Body of pancreas (tissue), 4 donors: Measurements from ENCODE around the gene KIDINS220. TPM values are rescaled to one million over a fixed set of nuclear protein-coding genes. Genes with fewer than 3 reads are reported as not detected.

ENCODE experiments used
- ATAC-seq: fragments of 150-250 bp; one replicate; pipeline ENCODE4 v1.9.1; 2016
- DNase-seq, 4 donors: peaks; one replicate each; pipeline ENCODE4 v3.0.0-alpha.2; 2019
- H3K27ac ChIP-seq, 4 donors: fragments of 200-600 bp; sonication (generic); 1 replicate in 3 of 4; 2 replicates in 1 of 4; pipeline versions ENCODE4 v1.5.1 to v1.6.1; 2016 to 2019; ENCODE audit warnings: mild to moderate bottlenecking in 1 of 4, mixed read lengths in 1 of 4, moderate library complexity in 1 of 4
- H3K27me3 ChIP-seq, 2 donors: fragments of 200-600 bp; sonication (generic); one replicate each; pipeline ENCODE4 v1.6.0; 2016; ENCODE audit warnings: mild to moderate bottlenecking in 1 of 2
- H3K36me3 ChIP-seq, 2 donors: fragments of 200-600 bp; sonication (generic); replicated peaks in 1 of 2; 2 replicates each; pipeline ENCODE4 v1.5.1; 2016; ENCODE audit warnings: low read depth in 2 of 2; ENCODE audit not compliant: insufficient read depth in 1 of 2
- H3K4me1 ChIP-seq: fragments of 200-600 bp; sonication (generic); one replicate; pipeline ENCODE4 v1.6.0; 2016
- H3K4me3 ChIP-seq, 2 donors: fragments of 200-600 bp; sonication (generic); 1 replicate in 1 of 2; 2 replicates in 1 of 2; pipeline ENCODE4 v1.5.1; 2016 to 2019
- H3K9me3 ChIP-seq, 3 donors: fragments of 200-600 bp; sonication (generic); 1 replicate in 2 of 3; 2 replicates in 1 of 3; pipeline ENCODE4 v1.5.1; 2016
- POLR2A ChIP-seq, 3 donors: fragments of 450-650 bp; IDR thresholded peaks; one replicate each; pipeline ENCODE4 v1.6.1; 2016; ENCODE audit warnings: antibody characterized with exemption in 3 of 3, mild to moderate bottlenecking in 2 of 3
- WGBS, 2 donors: methylation state at CpG; one replicate each; pipeline ENCODE4 v1.1.5; 2017; 5-methylcytosine and 5-hydroxymethylcytosine counted together
- intact Hi-C: fragments of 100-400 bp; cut with DNase I; formaldehyde crosslinking; loops from one replicate; pipeline ENCODE4 v1.15.1; 2023
- total RNA-seq, 2 donors: library from RNA; depleted of rRNA; stranded (reverse); fragments of >200 nt; gene quantifications; one replicate each; pipeline ENCODE4 v1.1.0, GENCODE V29; 2016
- TF ChIP-seq, protein P1 (sequence below), 7 experiments: fragments of 450-650 bp in 4 of 7; fragments of 200-600 bp in 3 of 7; sonication (generic) in 3 of 7; IDR thresholded peaks; one replicate each; pipeline ENCODE4 v1.5.1; 2016 to 2019; ENCODE audit warnings: antibody characterized with exemption in 7 of 7

The KIDINS220 gene
- total RNA-seq, 2 donors from 2014 or later, result 43.6 to 45.2 TPM

DNA sequence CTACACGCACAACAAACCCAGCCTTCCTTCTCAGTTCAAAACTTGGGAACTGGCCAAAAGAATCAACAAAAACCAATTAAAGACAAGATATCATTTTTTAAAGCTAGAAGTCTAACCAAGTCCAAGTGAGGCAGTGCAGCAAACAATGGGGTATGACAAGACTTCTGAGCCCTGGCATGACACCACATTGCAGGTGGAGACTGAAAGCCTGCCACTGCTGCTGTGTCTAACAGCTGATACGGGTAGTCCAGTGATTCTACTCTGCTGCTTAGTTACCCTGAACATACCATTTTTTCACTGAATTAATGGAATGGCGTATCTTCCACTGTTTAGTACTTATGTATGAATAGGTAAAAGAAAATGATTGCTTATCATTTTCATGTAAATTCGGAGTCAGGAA is 47.4 kb upstream of the KIDINS220 start:
- TF ChIP-seq POLR2A (IDR thresholded peaks at IDR 0.05), result no peak
- TF ChIP-seq, protein P1, sequence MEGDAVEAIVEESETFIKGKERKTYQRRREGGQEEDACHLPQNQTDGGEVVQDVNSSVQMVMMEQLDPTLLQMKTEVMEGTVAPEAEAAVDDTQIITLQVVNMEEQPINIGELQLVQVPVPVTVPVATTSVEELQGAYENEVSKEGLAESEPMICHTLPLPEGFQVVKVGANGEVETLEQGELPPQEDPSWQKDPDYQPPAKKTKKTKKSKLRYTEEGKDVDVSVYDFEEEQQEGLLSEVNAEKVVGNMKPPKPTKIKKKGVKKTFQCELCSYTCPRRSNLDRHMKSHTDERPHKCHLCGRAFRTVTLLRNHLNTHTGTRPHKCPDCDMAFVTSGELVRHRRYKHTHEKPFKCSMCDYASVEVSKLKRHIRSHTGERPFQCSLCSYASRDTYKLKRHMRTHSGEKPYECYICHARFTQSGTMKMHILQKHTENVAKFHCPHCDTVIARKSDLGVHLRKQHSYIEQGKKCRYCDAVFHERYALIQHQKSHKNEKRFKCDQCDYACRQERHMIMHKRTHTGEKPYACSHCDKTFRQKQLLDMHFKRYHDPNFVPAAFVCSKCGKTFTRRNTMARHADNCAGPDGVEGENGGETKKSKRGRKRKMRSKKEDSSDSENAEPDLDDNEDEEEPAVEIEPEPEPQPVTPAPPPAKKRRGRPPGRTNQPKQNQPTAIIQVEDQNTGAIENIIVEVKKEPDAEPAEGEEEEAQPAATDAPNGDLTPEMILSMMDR (IDR thresholded peaks at IDR 0.05), result no peak
- Histone ChIP-seq H3K27me3 (no peaks in the 10 kb centered on the region), H3K36me3 (no peaks in the 10 kb centered on the region), H3K4me3 (no peak overlapping the region), H3K27ac (no peak overlapping the region), H3K4me1 (no peaks in the 10 kb centered on the region), H3K9me3 (no peaks in the 10 kb centered on the region)
- intact Hi-C loops, result no loop called here
- ATAC-seq (no peak), DNase-seq (no peak)
- 91 to 93% methylated on average over 4 of the region's 4 CpGs for WGBS, 2 donors

DNA sequence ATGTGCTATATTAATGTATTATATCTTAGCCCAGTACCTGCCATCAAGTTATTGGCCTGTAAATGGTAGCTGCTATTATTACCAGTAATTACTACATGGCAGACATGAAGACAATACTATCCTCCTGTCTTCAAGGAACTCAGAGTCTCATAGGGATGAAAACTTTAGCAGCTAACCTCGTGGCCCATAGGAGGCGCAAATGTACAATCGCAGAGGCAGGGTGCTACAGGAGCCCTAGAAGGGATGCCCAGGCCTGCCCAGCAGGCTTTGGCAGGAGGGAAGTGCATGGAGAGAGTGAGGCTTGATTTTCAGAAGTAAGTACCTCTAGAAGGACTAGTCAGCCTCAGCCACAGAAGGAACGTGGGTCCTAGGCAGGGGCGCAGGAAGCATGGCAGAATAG is 44.7 kb upstream of the KIDINS220 start:
- H3K27me3 ChIP-seq, result no peaks in the 10 kb centered on the region
- H3K9me3 ChIP-seq, result no peaks in the 10 kb centered on the region
- ATAC-seq (no peak), DNase-seq (no peak)
- no peaks in the 10 kb centered on the region for H3K4me1 ChIP-seq
- no peak overlapping the region for H3K4me3 ChIP-seq
- intact Hi-C loops, result no loop called here
- 66 to 68% methylated on average over 5 of the region's 5 CpGs for WGBS, 2 donors
- H3K27ac ChIP-seq, result no peak overlapping the region
- no peaks in the 10 kb centered on the region for H3K36me3 ChIP-seq
- TF ChIP-seq, protein P1 (IDR thresholded peaks at IDR 0.05), result no peak
- no peak for TF ChIP-seq POLR2A (IDR thresholded peaks at IDR 0.05)

DNA sequence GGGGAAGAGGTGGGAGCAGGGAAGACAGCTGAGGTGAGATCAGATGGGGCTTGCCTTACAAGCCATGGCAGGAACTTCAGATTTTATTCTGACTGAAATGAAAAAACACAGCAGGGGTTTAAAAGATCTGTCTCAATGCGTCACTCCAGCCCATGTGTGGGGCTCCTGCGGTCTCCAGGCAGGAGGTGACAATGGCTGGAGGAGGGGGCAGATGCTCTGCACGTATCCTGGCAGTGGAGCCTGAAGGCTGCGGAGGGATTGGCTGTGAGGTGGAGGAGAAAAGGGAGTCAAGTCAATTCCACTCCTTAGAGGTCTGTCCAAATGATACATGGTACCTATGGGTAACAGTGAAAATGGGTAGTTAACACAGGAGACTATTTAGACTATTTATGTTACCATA is 40.5 kb upstream of the KIDINS220 start:
- 96% methylated on average over 4 of the region's 4 CpGs for WGBS, 2 donors
- no peaks in the 10 kb centered on the region for H3K36me3 ChIP-seq
- no peak overlapping the region for H3K4me3 ChIP-seq
- H3K9me3 ChIP-seq, result no peaks in the 10 kb centered on the region
- no peak overlapping the region for H3K27ac ChIP-seq
- intact Hi-C loops, result no loop called here
- ATAC-seq, result no peak
- no peak for DNase-seq
- no peak for TF ChIP-seq POLR2A (IDR thresholded peaks at IDR 0.05)
- TF ChIP-seq, protein P1 (IDR thresholded peaks at IDR 0.05), result no peak
- H3K27me3 ChIP-seq, result no peaks in the 10 kb centered on the region
- H3K4me1 ChIP-seq, result no peaks in the 10 kb centered on the region

DNA sequence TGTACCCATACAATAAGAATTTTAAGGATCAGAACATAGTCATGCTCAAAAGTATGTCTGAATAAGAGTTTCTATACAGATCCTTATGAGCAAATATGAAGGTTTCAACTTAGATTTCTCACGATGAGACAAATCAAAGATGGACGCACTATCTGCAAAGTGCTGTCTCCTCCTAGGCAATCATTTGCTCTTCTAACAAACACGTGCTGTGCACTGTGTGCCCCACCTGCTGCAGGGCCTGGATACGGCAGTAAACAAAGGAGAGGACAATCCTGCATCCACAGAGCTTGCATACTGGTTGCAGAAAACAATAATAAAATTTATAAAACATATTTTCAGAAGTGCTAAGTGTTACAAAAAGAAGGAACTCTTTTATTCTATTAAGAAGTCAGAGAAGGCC is 39.9 kb upstream of the KIDINS220 start:
- ATAC-seq, result no peak

DNA sequence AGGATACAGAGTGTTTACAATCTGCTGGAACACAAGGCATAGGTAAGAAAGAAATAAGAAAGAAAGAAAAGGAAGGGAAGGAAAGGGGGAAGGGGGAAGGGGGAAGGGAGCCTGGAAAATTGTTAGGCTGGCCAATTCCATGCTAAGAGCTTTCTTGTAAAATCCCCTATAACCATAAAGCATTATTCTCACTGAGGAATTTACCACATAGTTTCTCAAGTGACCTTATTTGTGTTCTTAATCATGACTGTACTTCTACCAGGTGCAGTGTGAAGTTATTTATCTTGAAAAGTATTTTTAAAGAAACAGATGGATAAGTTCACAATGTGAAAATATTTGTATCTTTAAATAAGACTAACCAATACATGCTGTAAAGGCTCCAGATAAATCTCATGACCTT is 39.2 kb upstream of the KIDINS220 start:
- DNase-seq (no peak), ATAC-seq (no peak)
- no peaks in the 10 kb centered on the region for H3K36me3 ChIP-seq
- no peak for TF ChIP-seq POLR2A (IDR thresholded peaks at IDR 0.05)
- TF ChIP-seq, protein P1 (IDR thresholded peaks at IDR 0.05), result no peak
- H3K4me1 ChIP-seq, result no peaks in the 10 kb centered on the region
- H3K27ac ChIP-seq, result no peak overlapping the region
- no peaks in the 10 kb centered on the region for H3K9me3 ChIP-seq
- H3K4me3 ChIP-seq, result no peak overlapping the region
- H3K27me3 ChIP-seq, result no peaks in the 10 kb centered on the region
- intact Hi-C loops, result no loop called here

More for the DNA sequence above, 39.9 kb upstream of the KIDINS220 start:
- Histone ChIP-seq H3K27ac (no peak overlapping the region), H3K36me3 (no peaks in the 10 kb centered on the region), H3K27me3 (no peaks in the 10 kb centered on the region), H3K9me3 (no peaks in the 10 kb centered on the region), H3K4me3 (no peak overlapping the region), H3K4me1 (no peaks in the 10 kb centered on the region)
- 76 to 78% methylated on average over 4 of the region's 4 CpGs for WGBS, 2 donors
- no peak for DNase-seq
- TF ChIP-seq, protein P1 (IDR thresholded peaks at IDR 0.05), result no peak
- TF ChIP-seq POLR2A (IDR thresholded peaks at IDR 0.05), result no peak
- intact Hi-C loops, result no loop called here
